ENCODE measurements around the gene SMIM45.

SMIM45 gene

DNA sequence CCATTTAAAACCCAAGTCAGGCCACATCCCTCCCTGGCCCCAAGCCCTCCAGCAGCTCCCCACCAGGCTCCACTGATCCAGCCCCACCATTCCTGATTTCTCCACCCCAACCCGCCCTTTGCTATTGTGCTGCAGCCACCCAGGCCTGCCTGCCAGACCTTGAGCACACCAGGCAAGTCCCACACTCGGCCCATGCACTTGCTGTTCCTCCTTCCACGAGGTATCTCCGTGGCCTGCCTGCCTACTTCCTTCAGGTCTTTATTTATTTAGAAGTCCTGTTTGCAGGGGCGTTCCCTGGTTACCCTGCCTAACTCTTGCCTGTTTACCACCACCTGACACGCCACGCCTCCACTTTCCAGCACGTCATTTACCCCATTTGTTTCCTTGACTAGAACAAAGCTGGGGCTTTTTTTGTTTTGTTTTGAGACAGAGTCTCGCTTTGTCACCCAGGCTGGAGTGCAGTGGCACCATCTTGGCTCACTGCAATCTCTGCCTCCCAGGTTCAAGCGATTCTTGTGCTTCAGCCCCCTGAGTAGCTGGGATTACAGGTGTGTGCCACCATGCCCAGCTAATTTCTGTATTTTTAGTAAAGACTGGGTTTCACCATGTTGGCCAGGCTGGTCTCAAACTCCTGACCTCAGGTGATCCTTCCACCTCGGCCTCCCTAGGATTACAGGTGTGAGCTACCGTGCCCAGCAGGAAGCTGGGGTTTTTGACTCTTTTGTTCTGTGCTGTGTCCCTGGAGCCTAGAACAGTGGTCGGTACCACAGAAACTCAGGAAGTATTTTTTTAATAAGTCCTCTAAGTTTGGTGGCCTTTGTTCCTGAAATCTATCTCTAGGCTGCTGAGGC is 11.7 kb upstream of the SMIM45 start:
- no peak for DNase-seq (ENCODE audit: low read depth, low spot score)
- BruUV-seq (replicated peaks): no TSS peak
- in situ Hi-C loops (cut with HindIII; ENCODE audit: low pct_unique_long_range_greater_than_20kb, low sequenced_read_pairs): no loop called here
- ATAC-seq: peak; percentile 76
- CTCF ChIA-PET: interaction anchor here (0.6 to 1.8 kb wide), 5 partner anchors 14 to 357 kb away, joined by 4 to 13 read pairs (median 8); no protein-coding TSS in a partner anchor
- Histone ChIP-seq H3K27me3 (ENCODE audit: control insufficient read depth, insufficient read depth, low read length) (no peaks in the 10 kb centered on the region), H3K36me3 (ENCODE audit: control insufficient read depth, insufficient read depth, low read length) (peaks cover 7% of the 10 kb centered on the region), H3K27ac (ENCODE audit: low read length) (no peak overlapping the region), H3K4me3 (ENCODE audit: low read depth in 2 of 2, low read length in 2 of 2) (no peak overlapping the region), H3K9me3 (ENCODE audit: control insufficient read depth, insufficient read depth, low read depth, low read length) (no peaks in the 10 kb centered on the region), H3K4me1 (ENCODE audit: control insufficient read depth, insufficient read depth, low read length) (no peaks in the 10 kb centered on the region; the same call in none of the 2 replicates)
- POLR2A ChIA-PET: no interaction called here
- no peak for TF ChIP-seq SIN3A (IDR thresholded peaks at IDR 0.05; ENCODE audit: borderline replicate concordance, insufficient read depth, low read depth, low read length)
- TF ChIP-seq, protein P1, sequence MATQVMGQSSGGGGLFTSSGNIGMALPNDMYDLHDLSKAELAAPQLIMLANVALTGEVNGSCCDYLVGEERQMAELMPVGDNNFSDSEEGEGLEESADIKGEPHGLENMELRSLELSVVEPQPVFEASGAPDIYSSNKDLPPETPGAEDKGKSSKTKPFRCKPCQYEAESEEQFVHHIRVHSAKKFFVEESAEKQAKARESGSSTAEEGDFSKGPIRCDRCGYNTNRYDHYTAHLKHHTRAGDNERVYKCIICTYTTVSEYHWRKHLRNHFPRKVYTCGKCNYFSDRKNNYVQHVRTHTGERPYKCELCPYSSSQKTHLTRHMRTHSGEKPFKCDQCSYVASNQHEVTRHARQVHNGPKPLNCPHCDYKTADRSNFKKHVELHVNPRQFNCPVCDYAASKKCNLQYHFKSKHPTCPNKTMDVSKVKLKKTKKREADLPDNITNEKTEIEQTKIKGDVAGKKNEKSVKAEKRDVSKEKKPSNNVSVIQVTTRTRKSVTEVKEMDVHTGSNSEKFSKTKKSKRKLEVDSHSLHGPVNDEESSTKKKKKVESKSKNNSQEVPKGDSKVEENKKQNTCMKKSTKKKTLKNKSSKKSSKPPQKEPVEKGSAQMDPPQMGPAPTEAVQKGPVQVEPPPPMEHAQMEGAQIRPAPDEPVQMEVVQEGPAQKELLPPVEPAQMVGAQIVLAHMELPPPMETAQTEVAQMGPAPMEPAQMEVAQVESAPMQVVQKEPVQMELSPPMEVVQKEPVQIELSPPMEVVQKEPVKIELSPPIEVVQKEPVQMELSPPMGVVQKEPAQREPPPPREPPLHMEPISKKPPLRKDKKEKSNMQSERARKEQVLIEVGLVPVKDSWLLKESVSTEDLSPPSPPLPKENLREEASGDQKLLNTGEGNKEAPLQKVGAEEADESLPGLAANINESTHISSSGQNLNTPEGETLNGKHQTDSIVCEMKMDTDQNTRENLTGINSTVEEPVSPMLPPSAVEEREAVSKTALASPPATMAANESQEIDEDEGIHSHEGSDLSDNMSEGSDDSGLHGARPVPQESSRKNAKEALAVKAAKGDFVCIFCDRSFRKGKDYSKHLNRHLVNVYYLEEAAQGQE (IDR thresholded peaks at IDR 0.05; ENCODE audit: insufficient read depth in 1 of 2, low read depth in 2 of 2, low read length in 1 of 2): no peak
- no peak for TF ChIP-seq TCF7L2 (IDR thresholded peaks at IDR 0.05; ENCODE audit: low read depth, low read length)
- TF ChIP-seq, protein P2, sequence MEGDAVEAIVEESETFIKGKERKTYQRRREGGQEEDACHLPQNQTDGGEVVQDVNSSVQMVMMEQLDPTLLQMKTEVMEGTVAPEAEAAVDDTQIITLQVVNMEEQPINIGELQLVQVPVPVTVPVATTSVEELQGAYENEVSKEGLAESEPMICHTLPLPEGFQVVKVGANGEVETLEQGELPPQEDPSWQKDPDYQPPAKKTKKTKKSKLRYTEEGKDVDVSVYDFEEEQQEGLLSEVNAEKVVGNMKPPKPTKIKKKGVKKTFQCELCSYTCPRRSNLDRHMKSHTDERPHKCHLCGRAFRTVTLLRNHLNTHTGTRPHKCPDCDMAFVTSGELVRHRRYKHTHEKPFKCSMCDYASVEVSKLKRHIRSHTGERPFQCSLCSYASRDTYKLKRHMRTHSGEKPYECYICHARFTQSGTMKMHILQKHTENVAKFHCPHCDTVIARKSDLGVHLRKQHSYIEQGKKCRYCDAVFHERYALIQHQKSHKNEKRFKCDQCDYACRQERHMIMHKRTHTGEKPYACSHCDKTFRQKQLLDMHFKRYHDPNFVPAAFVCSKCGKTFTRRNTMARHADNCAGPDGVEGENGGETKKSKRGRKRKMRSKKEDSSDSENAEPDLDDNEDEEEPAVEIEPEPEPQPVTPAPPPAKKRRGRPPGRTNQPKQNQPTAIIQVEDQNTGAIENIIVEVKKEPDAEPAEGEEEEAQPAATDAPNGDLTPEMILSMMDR (IDR thresholded peaks at IDR 0.05): no peak
- no peak for TF ChIP-seq POLR2AphosphoS5 (IDR thresholded peaks at IDR 0.05; ENCODE audit: low read depth, low read length)
- intact Hi-C loops (cut with micrococcal nuclease; ENCODE audit: unreplicated experiment): loop anchor here (5.0 kb wide), 1 partner anchor 243 kb away; the partner anchor contains the start of gene MEI1

DNA sequence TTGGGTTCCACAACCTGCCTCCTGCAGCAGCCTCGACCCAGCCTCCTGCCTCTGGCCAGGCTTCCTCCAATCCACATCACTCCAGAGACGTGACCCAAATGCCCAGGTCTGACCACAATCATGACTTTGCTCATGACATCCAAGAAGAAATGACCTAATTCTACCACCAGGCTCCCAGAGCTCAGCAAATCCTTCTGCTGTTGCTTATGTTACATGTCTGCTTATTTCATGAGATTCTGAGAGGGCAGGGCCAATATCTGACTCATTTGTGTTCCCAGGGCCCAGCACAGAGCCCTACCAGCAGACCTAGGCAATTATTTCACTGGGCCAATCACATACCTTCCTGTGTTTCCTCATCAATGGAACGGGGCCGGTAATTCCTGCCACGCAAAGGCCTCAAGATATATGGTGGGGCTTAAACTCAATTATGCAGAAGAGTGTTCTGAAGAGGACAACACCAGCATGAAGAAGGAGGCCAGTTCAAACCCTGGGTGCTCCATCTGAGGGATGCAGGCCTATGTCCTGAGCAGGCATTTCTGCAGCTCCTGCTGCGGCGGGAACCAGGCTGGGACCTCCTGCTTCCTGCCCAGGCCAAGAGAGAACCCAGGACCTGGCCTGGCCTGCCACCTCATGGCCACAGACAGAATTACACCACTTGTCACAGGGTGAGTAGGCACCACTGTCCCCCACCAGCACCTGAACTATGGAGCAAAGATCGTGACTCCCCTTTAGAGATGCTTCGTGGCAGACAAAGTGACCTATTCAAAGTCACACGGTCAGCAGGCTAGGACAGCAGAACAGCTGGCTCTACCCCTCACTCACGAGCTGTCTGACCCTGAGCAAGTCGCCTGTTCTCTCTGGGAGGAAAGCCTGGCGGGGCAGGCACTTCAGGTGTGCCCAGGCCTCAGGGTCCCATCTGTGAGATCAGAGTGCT is 10.9 kb upstream of the SMIM45 start:
- DNase-seq (ENCODE audit: low read depth, low spot score) (peak; percentile 51), ATAC-seq (peak; percentile 88)
- Histone ChIP-seq H3K4me1 (ENCODE audit: control insufficient read depth, insufficient read depth, low read length) (peaks cover 3% of the 10 kb centered on the region), H3K4me3 (ENCODE audit: low read depth in 2 of 2, low read length in 2 of 2) (no peak overlapping the region), H3K36me3 (ENCODE audit: control insufficient read depth, insufficient read depth, low read length) (peaks cover 7% of the 10 kb centered on the region), H3K9me3 (ENCODE audit: control insufficient read depth, insufficient read depth, low read depth, low read length) (no peaks in the 10 kb centered on the region), H3K27ac (ENCODE audit: low read length) (no peak overlapping the region; the same call in 1 of the 2 replicates), H3K27me3 (ENCODE audit: control insufficient read depth, insufficient read depth, low read length) (no peaks in the 10 kb centered on the region)
- POLR2A ChIA-PET: no interaction called here
- BruUV-seq (replicated peaks): no TSS peak
- in situ Hi-C loops (cut with HindIII; ENCODE audit: low pct_unique_long_range_greater_than_20kb, low sequenced_read_pairs) (no loop called here), intact Hi-C loops (cut with micrococcal nuclease; ENCODE audit: unreplicated experiment) (loop anchor here (5.0 kb wide), 1 partner anchor 244 kb away; the partner anchor contains the start of gene MEI1)
- TF ChIP-seq TCF7L2 (IDR thresholded peaks at IDR 0.05; ENCODE audit: low read depth, low read length): no peak
- TF ChIP-seq SIN3A (IDR thresholded peaks at IDR 0.05; ENCODE audit: borderline replicate concordance, insufficient read depth, low read depth, low read length): no peak
- TF ChIP-seq, protein P2 (IDR thresholded peaks at IDR 0.05): peak; percentile 85
- CTCF ChIA-PET: interaction anchor here (0.6 to 1.3 kb wide), 4 partner anchors 119 to 356 kb away, joined by 4 to 13 read pairs (median 6); no protein-coding TSS in a partner anchor
